Esophagus squamous epithelium (tissue), 5 donors: ENCODE measurements around the gene NPLOC4. TPM values are rescaled to one million over a fixed set of nuclear protein-coding genes. Genes with fewer than 3 reads are reported as not detected.
"Not testable (repeated sequence)": the region's sequence is repeated elsewhere in the genome, so short reads cannot be mapped to it uniquely, and the experiment has no call there.

ENCODE experiments used
- DNase-seq: peaks from one replicate; lab custom pipeline; 2025; lab: John Stamatoyannopoulos, UW
- H3K27ac ChIP-seq, 4 donors: fragments of 200-600 bp; sonication (generic); one replicate each; pipeline ENCODE4 v1.5.1; 2016 to 2019; ENCODE audit warnings: mild to moderate bottlenecking in 1 of 4
- H3K27me3 ChIP-seq, 4 donors: fragments of 200-600 bp; sonication (generic); 1 replicate in 3 of 4; 2 replicates in 1 of 4; pipeline versions ENCODE4 v1.5.1 to v1.6.0; 2017 to 2021; ENCODE audit warnings: antibody characterized with exemption in 1 of 4
- H3K36me3 ChIP-seq, 3 donors: fragments of 200-600 bp; sonication (generic); one replicate each; pipeline ENCODE4 v1.5.1; 2016 to 2019
- H3K4me1 ChIP-seq, 3 donors: fragments of 200-600 bp; sonication (generic); one replicate each; pipeline ENCODE4 v1.5.1; 2017 to 2019
- H3K4me3 ChIP-seq, 4 donors: fragments of 200-600 bp; sonication (generic); 1 replicate in 3 of 4; 2 replicates in 1 of 4; pipeline ENCODE4 v1.5.1; 2016 to 2019; ENCODE audit warnings: mild to moderate bottlenecking in 2 of 4, moderate library complexity in 1 of 4
- H3K9me3 ChIP-seq, 3 donors: fragments of 200-600 bp; sonication (generic); one replicate each; pipeline ENCODE4 v1.5.1; 2016 to 2019
- POLR2A ChIP-seq, 4 donors: fragments of 450-650 bp; IDR thresholded peaks; one replicate each; pipeline ENCODE4 v1.6.1; 2017; ENCODE audit warnings: antibody characterized with exemption in 4 of 4, mild to moderate bottlenecking in 4 of 4, moderate library complexity in 3 of 4
- WGBS, 2 donors: methylation state at CpG; one replicate each; pipeline ENCODE4 v1.1.5; 2018; 5-methylcytosine and 5-hydroxymethylcytosine counted together
- intact Hi-C: fragments of 100-400 bp; cut with DNase I; formaldehyde crosslinking; loops from one replicate; pipeline ENCODE4 v1.15.0; 2022
- total RNA-seq, 4 donors: library from RNA; depleted of rRNA; stranded (reverse); fragments of >200 nt; gene quantifications; one replicate each; pipeline ENCODE4 v1.1.0, GENCODE V29; 2016
- TF ChIP-seq, protein P1 (sequence below), 6 experiments: fragments of 450-650 bp in 4 of 6; fragments of 200-600 bp in 2 of 6; sonication (generic) in 2 of 6; IDR thresholded peaks; one replicate each; pipeline ENCODE4 v1.5.1; 2016 to 2019; ENCODE audit warnings: antibody characterized with exemption in 6 of 6, mild to moderate bottlenecking in 4 of 6, moderate library complexity in 4 of 6
- donor health status: DM: yes; HTN: yes; CAD: no.

The NPLOC4 gene
- total RNA-seq, 4 donors from 2014 or later, result 49.0 to 80.9 (median 62.4) TPM

DNA sequence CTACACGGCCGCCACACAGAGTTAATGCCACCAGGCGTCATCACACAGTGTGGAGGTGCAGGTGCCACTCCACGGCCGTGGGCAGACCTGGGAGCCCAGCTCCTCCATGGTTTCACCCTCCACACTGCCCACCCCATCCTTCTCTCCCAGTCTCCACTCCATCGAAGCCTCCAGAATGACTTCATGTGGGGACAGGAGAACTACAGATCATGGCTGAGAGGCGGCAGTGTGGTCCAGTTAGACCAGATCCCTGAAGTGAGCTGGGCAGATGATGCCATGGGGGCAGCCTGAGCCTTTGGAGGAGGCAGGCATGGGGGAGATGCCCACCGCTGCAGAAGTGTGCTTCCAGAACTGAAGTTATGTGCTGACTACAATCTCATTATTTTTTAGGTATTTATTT, 46.8 kb downstream of the NPLOC4 start:
- intact Hi-C loops, result loop anchor here (10.0 kb wide), 1 partner anchor 325 kb away; no protein-coding TSS in a partner anchor
- Histone ChIP-seq H3K36me3 (peaks cover 25 to 100% (median 76%) of the 10 kb centered on the region in 3 donors), H3K4me3 (no peak overlapping the region), H3K9me3 (no peaks in the 10 kb centered on the region), H3K27me3 (no peaks in the 10 kb centered on the region), H3K4me1 (no peaks in the 10 kb centered on the region), H3K27ac (no peak overlapping the region)
- no peak for DNase-seq
- TF ChIP-seq POLR2A (IDR thresholded peaks at IDR 0.05), result no peak
- TF ChIP-seq, protein P1, sequence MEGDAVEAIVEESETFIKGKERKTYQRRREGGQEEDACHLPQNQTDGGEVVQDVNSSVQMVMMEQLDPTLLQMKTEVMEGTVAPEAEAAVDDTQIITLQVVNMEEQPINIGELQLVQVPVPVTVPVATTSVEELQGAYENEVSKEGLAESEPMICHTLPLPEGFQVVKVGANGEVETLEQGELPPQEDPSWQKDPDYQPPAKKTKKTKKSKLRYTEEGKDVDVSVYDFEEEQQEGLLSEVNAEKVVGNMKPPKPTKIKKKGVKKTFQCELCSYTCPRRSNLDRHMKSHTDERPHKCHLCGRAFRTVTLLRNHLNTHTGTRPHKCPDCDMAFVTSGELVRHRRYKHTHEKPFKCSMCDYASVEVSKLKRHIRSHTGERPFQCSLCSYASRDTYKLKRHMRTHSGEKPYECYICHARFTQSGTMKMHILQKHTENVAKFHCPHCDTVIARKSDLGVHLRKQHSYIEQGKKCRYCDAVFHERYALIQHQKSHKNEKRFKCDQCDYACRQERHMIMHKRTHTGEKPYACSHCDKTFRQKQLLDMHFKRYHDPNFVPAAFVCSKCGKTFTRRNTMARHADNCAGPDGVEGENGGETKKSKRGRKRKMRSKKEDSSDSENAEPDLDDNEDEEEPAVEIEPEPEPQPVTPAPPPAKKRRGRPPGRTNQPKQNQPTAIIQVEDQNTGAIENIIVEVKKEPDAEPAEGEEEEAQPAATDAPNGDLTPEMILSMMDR (IDR thresholded peaks at IDR 0.05), result no peak
- WGBS, 2 donors, result 83% methylated on average over 7 to 8 of the region's 8 CpGs

DNA sequence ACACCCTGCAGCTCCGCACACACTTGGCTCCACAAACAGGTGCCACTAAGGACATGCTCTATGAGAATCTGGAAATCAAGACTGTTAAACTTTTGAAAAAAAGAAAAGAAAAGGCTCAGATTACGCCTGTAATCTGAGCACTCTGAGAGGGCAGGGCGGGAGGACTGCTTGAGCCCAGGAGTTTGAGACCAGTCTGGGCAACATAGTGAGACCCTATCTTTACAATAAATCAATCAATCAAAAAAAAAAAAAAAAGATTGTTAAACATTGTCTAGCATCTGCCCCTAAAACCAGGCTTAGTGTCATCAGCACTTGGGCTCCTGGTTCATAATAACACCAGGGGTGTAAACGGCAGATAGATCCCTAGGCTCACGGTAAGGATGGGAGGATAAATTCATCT, 47.3 kb downstream of the NPLOC4 start:
- Histone ChIP-seq H3K27me3 (no peaks in the 10 kb centered on the region), H3K4me3 (no peak overlapping the region), H3K27ac (no peak overlapping the region), H3K4me1 (no peaks in the 10 kb centered on the region), H3K36me3 (peaks cover 23 to 100% (median 78%) of the 10 kb centered on the region in 3 donors), H3K9me3 (no peaks in the 10 kb centered on the region)
- TF ChIP-seq POLR2A (IDR thresholded peaks at IDR 0.05), result no peak
- TF ChIP-seq, protein P1 (IDR thresholded peaks at IDR 0.05), result no peak
- WGBS, 2 donors, result 94 to 97% methylated on average over 5 of the region's 5 CpGs
- DNase-seq, result no peak
- intact Hi-C loops, result loop anchor here (10.0 kb wide), 1 partner anchor 325 kb away; no protein-coding TSS in a partner anchor

DNA sequence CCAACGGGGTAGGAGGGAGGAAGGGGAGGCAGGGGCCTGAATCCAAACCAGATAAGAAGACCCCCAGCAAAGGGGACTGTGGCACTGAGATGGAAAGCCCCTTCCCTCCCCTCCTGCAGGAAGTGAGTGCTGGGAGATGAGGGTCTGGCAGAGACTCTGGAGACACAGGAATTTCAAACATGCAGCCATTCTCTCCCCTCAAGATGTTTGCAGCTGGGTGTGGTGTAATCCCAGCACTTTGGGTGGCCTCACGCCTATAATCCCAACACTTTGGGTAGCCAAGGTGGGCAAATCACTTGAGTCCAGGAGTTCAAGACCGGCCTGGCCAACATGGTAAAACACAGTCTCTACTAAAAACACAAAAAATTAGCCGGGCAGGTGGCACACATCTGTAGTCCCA, 50.8 kb downstream of the NPLOC4 start:
- DNase-seq, result no peak
- intact Hi-C loops, result no loop called here
- Histone ChIP-seq H3K27me3 (no peaks in the 10 kb centered on the region), H3K4me3 (no peak overlapping the region), H3K36me3 (peaks cover 18 to 99% (median 70%) of the 10 kb centered on the region in 3 donors), H3K9me3 (no peaks in the 10 kb centered on the region), H3K4me1 (no peaks in the 10 kb centered on the region), H3K27ac (no peak overlapping the region)
- WGBS, 2 donors, result 87 to 100% methylated on average over 1 to 4 of the region's 4 CpGs
- no peak for TF ChIP-seq POLR2A (IDR thresholded peaks at IDR 0.05)
- TF ChIP-seq, protein P1 (IDR thresholded peaks at IDR 0.05), result no peak

DNA sequence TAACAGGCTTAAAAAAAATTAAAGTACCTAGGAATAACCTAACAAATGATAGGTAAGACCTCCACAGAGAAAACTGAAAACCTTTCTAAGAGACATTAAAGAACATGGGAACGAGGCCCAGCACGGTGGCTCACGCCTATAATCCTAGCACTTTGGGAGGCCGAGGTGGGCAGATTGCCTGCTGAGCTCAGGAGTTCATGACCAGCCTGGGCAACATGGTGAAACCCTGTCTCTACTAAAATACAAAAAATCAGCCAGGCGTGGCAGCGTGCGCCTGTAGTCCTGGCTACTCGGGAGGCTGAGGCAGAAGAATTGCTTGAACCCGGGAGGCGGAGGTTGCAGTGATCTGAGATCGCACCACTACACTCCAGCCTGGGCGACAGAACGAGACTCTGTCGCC, 52.1 kb downstream of the NPLOC4 start:
- H3K27me3 ChIP-seq, H3K27ac ChIP-seq, intact Hi-C loops, H3K4me1 ChIP-seq, H3K4me3 ChIP-seq, DNase-seq, H3K9me3 ChIP-seq: not testable (repeated sequence)
- WGBS, 2 donors, result 96 to 100% methylated on average over 4 to 13 of the region's 14 CpGs
- H3K36me3 ChIP-seq, result peaks cover 25 to 98% (median 62%) of the 10 kb centered on the region in 3 donors

DNA sequence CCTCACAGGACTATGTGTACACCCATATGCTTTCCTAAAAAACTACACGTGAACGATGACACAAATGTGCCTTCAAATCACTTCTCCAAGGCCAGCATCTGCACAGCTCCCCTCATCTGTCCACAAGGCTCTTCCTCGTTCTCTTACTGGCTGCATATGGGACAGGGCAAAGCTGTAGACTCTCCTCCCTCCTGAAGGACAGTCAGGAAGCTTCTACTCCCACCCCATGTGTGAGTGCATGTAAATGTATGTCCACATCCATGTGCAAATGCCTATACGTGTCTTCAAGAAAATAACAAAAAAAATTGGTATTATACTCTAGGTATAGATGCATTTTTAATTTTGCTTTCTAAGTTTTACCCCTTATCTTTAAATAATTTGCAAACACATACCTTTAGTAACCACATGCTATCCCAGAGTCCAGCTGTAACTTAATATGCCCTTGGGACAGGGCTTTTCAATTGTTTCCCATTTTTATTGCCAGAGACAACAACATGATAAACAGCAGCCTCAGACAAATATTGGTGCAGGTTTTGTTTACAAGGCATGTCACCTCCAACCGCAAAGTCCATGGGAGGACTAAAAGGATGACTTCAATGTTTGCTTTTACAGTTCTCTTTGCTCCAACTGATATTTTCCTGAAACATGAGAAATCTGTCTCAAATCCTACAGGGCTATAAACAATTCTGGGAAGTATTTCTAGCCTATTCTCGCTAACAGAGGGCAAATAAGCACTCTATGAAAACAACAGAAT, 53.1 kb downstream of the NPLOC4 start:
- TF ChIP-seq, protein P1 (IDR thresholded peaks at IDR 0.05), result no peak
- TF ChIP-seq POLR2A (IDR thresholded peaks at IDR 0.05), result no peak
- H3K27me3 ChIP-seq, result no peaks in the 10 kb centered on the region
- peaks cover 28 to 98% (median 55%) of the 10 kb centered on the region in 3 donors for H3K36me3 ChIP-seq
- WGBS, 2 donors, result 85 to 87% methylated on average over 6 of the region's 6 CpGs
- DNase-seq, result no peak
- H3K9me3 ChIP-seq, result no peaks in the 10 kb centered on the region
- H3K4me3 ChIP-seq, result no peak overlapping the region
- H3K27ac ChIP-seq, result no peak overlapping the region
- H3K4me1 ChIP-seq, result no peaks in the 10 kb centered on the region
- intact Hi-C loops, result no loop called here
